ENCODE data around the gene NOL11. TPM values are rescaled to one million over a fixed set of nuclear protein-coding genes. Genes with fewer than 3 reads are reported as not detected.
"Not testable (repeated sequence)": the region's sequence is repeated elsewhere in the genome, so short reads cannot be mapped to it uniquely, and the experiment has no call there.

NOL11 gene
- total RNA-seq, 2 donors from 2014 or later = 48.3 to 60.7 TPM

DNA sequence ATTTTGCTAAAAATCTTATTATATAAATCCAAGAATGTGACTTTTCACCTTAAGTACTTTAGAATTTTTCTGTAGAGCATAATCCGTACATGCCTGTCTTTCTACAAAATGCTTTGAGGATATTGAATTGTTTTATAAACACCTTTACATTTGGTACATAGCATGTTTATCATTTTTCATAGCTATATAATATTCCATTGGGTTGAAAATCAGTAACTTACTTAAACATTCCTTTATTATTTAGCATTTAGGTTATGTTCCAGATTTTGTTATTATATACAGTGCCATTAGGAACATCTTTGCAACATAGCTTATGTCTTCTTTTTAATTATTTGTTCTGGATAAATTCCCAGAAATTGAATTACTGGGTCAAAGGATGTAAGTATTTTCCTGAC, 17.0 kb upstream of the NOL11 start:
- Histone ChIP-seq H3K27me3 (ENCODE audit: control insufficient read depth, insufficient read depth, low read length, poor library complexity, severe bottlenecking) (no peaks in the 10 kb centered on the region), H3K27ac (ENCODE audit: low read depth, low read length) (no peak overlapping the region), H3K4me1 (ENCODE audit: control insufficient read depth, insufficient read depth, low read length) (no peaks in the 10 kb centered on the region), H3K9me3 (ENCODE audit: control insufficient read depth, low read length) (no peaks in the 10 kb centered on the region), H3K36me3 (ENCODE audit: control insufficient read depth, insufficient read depth, low read length) (no peaks in the 10 kb centered on the region), H3K4me3 (ENCODE audit: low read length) (no peak overlapping the region), H3K9ac (ENCODE audit: extremely low read depth, low read length, poor library complexity, severe bottlenecking) (no peak overlapping the region)
- H3K9me3 Mint-ChIP-seq = no peaks in the 10 kb centered on the region
- no peak for DNase-seq
- H3K4me1 Mint-ChIP-seq = peaks cover 9% of the 10 kb centered on the region
- WGBS, 2 experiments (ENCODE audit: insufficient coverage in 1 of 2, insufficient read length in 1 of 2) = 100% methylated on average over 1 of the region's 1 CpG; no CpG with 5 or more reads in 1 of the 2 experiments
- TF ChIP-seq CTCF (conservative IDR thresholded peaks at IDR 0.05) = no peak
- H3K4me3 Mint-ChIP-seq = no peak overlapping the region
- no peak overlapping the region for H3K27ac Mint-ChIP-seq
- H3K36me3 Mint-ChIP-seq (ENCODE audit: low read depth) = no peaks in the 10 kb centered on the region
- H3K27me3 Mint-ChIP-seq (ENCODE audit: insufficient read depth) = no peaks in the 10 kb centered on the region

DNA sequence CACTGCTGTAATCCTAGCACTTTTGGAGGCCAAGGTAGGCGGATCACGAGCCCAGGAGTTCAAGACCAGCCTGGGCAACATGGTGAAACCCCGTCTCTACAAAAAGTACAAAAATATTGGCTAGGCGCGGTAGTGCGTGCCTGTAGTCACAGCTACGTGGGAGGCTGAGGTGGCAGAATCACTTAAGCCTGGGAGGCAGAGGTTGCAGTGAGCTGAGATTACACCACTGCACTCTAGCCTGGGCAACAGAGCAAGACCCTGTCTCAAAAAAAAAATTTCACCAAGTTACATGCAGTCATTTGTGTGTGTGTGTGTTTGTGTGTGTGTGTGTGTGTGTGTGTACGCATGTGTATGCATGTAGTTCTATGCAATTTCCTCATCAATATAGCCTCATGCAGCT, 14.9 kb upstream of the NOL11 start:
- not testable (repeated sequence) for H3K36me3 ChIP-seq (ENCODE audit: control insufficient read depth, insufficient read depth, low read length); H3K36me3 Mint-ChIP-seq (ENCODE audit: low read depth); H3K4me1 Mint-ChIP-seq; H3K27me3 ChIP-seq (ENCODE audit: control insufficient read depth, insufficient read depth, low read length, poor library complexity, severe bottlenecking); H3K4me1 ChIP-seq (ENCODE audit: control insufficient read depth, insufficient read depth, low read length); H3K4me3 ChIP-seq (ENCODE audit: low read length); H3K9ac ChIP-seq (ENCODE audit: extremely low read depth, low read length, poor library complexity, severe bottlenecking); H3K4me3 Mint-ChIP-seq; H3K27me3 Mint-ChIP-seq (ENCODE audit: insufficient read depth); H3K9me3 ChIP-seq (ENCODE audit: control insufficient read depth, low read length); H3K9me3 Mint-ChIP-seq; DNase-seq; H3K27ac Mint-ChIP-seq; H3K27ac ChIP-seq (ENCODE audit: low read depth, low read length)
- WGBS, 2 experiments (ENCODE audit: insufficient coverage in 1 of 2, insufficient read length in 1 of 2) = 94 to 97% methylated on average over 7 of the region's 8 CpGs

GRCh38 chr17:67707442-67707841, 10.3 kb upstream of the NOL11 start:
- H3K27ac Mint-ChIP-seq = no peak overlapping the region
- H3K36me3 ChIP-seq (ENCODE audit: control insufficient read depth, insufficient read depth, low read length) = no peaks in the 10 kb centered on the region
- no peaks in the 10 kb centered on the region for H3K4me1 ChIP-seq (ENCODE audit: control insufficient read depth, insufficient read depth, low read length)
- no peaks in the 10 kb centered on the region for H3K27me3 Mint-ChIP-seq (ENCODE audit: insufficient read depth)
- no peak overlapping the region for H3K4me3 ChIP-seq (ENCODE audit: low read length)
- WGBS, 2 experiments (ENCODE audit: insufficient coverage in 1 of 2, insufficient read length in 1 of 2) = 86% methylated on average over 2 of the region's 2 CpGs
- peaks cover 6% of the 10 kb centered on the region for H3K4me1 Mint-ChIP-seq
- TF ChIP-seq CTCF (conservative IDR thresholded peaks at IDR 0.05) = no peak
- no peaks in the 10 kb centered on the region for H3K9me3 Mint-ChIP-seq
- DNase-seq = no peak
- no peak overlapping the region for H3K27ac ChIP-seq (ENCODE audit: low read depth, low read length)
- no peaks in the 10 kb centered on the region for H3K27me3 ChIP-seq (ENCODE audit: control insufficient read depth, insufficient read depth, low read length, poor library complexity, severe bottlenecking)
- H3K9me3 ChIP-seq (ENCODE audit: control insufficient read depth, low read length) = no peaks in the 10 kb centered on the region
- H3K9ac ChIP-seq (ENCODE audit: extremely low read depth, low read length, poor library complexity, severe bottlenecking) = no peak overlapping the region
- no peak overlapping the region for H3K4me3 Mint-ChIP-seq
- H3K36me3 Mint-ChIP-seq (ENCODE audit: low read depth) = no peaks in the 10 kb centered on the region

GRCh38 chr17:67708378-67708777, 9.4 kb upstream of the NOL11 start:
- Histone ChIP-seq H3K27me3 (ENCODE audit: control insufficient read depth, insufficient read depth, low read length, poor library complexity, severe bottlenecking) (no peaks in the 10 kb centered on the region), H3K9ac (ENCODE audit: extremely low read depth, low read length, poor library complexity, severe bottlenecking) (no peak overlapping the region), H3K27ac (ENCODE audit: low read depth, low read length) (no peak overlapping the region), H3K4me3 (ENCODE audit: low read length) (no peak overlapping the region), H3K9me3 (ENCODE audit: control insufficient read depth, low read length) (peaks cover 6% of the 10 kb centered on the region), H3K36me3 (ENCODE audit: control insufficient read depth, insufficient read depth, low read length) (no peaks in the 10 kb centered on the region), H3K4me1 (ENCODE audit: control insufficient read depth, insufficient read depth, low read length) (no peaks in the 10 kb centered on the region)
- peak; percentile 49 for TF ChIP-seq CTCF (conservative IDR thresholded peaks at IDR 0.05)
- no peaks in the 10 kb centered on the region for H3K27me3 Mint-ChIP-seq (ENCODE audit: insufficient read depth)
- WGBS, 2 experiments (ENCODE audit: insufficient coverage in 1 of 2, insufficient read length in 1 of 2) = 84 to 89% methylated on average over 3 of the region's 3 CpGs
- H3K4me3 Mint-ChIP-seq = no peak overlapping the region
- H3K36me3 Mint-ChIP-seq (ENCODE audit: low read depth) = no peaks in the 10 kb centered on the region
- DNase-seq = no peak
- peak overlapping the region; percentile 1 for H3K27ac Mint-ChIP-seq
- peaks cover 6% of the 10 kb centered on the region for H3K4me1 Mint-ChIP-seq
- H3K9me3 Mint-ChIP-seq = peaks cover 6% of the 10 kb centered on the region

All from endodermal cell (in vitro differentiated cells).